Vagina (tissue), 2 donors: ENCODE measurements around the gene SLC25A40.

Experiments used
- POLR2A ChIP-seq, 2 donors: fragments of 450-650 bp; IDR thresholded peaks; one replicate each; pipeline ENCODE4 v1.6.1; 2017; ENCODE audit warnings: antibody characterized with exemption in 2 of 2, mild to moderate bottlenecking in 2 of 2, moderate library complexity in 2 of 2
- POLR2AphosphoS5 ChIP-seq, 2 donors: sonication (generic); formaldehyde crosslinking; IDR thresholded peaks; one replicate each; pipeline ENCODE4 v1.9.0; 2017; ENCODE audit warnings: antibody characterized with exemption in 2 of 2, mild to moderate bottlenecking in 2 of 2, low read depth in 1 of 2; ENCODE audit not compliant: insufficient read depth in 1 of 2

DNA sequence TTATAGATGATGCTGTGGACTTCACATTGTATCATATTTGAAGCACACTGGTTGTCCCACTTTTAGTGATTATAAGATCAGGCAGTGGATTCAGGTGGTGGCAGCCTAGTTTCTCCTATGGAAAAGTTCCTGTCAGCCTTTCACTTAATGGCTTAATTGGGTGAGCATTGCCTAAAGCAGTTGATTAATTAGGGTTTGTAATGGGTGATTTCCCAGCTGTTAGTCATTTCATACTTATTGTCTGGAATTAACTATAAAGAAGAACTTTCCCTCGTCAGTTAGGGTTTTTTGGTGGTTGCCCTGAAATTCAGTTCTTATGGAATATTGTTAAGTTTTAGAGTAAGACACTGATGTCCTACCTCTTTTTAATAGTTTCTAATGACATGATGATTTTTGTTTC is 78.8 kb downstream of the SLC25A40 start:
- no peak for TF ChIP-seq POLR2A (IDR thresholded peaks at IDR 0.05)
- no peak for TF ChIP-seq POLR2AphosphoS5 (IDR thresholded peaks at IDR 0.05; ENCODE audit: insufficient read depth in 1 of 2, low read depth in 1 of 2)
